Spleen (tissue), 11 donors: Measurements from ENCODE around the gene STMN3. TPM values are rescaled to one million over a fixed set of nuclear protein-coding genes. Genes with fewer than 3 reads are reported as not detected.
"Not testable (repeated sequence)": the region's sequence is repeated elsewhere in the genome, so short reads cannot be mapped to it uniquely, and the experiment has no call there.

Source experiments
- DNase-seq: peaks from one replicate; pipeline ENCODE4 v3.0.0-alpha.2; 2020
- H3K27ac ChIP-seq, 8 donors: fragments of 200-600 bp; sonication (generic) in 7 of 8; 1 replicate in 4 of 8; 2 replicates in 4 of 8; pipeline versions ENCODE4 v1.5.0 to v1.8.0; 2016 to 2021; ENCODE audit warnings: inconsistent platforms in 4 of 8, mild to moderate bottlenecking in 4 of 8, moderate library complexity in 1 of 8
- H3K27me3 ChIP-seq, 7 donors: fragments of 200-600 bp; sonication (generic) in 6 of 7; replicated peaks in 1 of 7; 1 replicate in 4 of 7; 2 replicates in 3 of 7; pipeline versions ENCODE4 v1.5.0 to v1.8.0; 2016 to 2021; ENCODE audit warnings: inconsistent platforms in 3 of 7, mild to moderate bottlenecking in 1 of 7
- H3K36me3 ChIP-seq, 6 donors: fragments of 200-600 bp; sonication (generic) in 5 of 6; 1 replicate in 4 of 6; 2 replicates in 2 of 6; pipeline versions ENCODE4 v1.5.0 to v1.8.0; 2016 to 2021; ENCODE audit warnings: inconsistent platforms in 2 of 6
- H3K4me1 ChIP-seq, 6 donors: fragments of 200-600 bp; sonication (generic) in 5 of 6; 1 replicate in 3 of 6; 2 replicates in 3 of 6; pipeline versions ENCODE4 v1.5.0 to v1.8.0; 2016 to 2021; ENCODE audit warnings: inconsistent platforms in 3 of 6
- H3K4me3 ChIP-seq, 8 donors: fragments of 200-600 bp; sonication (generic) in 7 of 8; 1 replicate in 4 of 8; 2 replicates in 4 of 8; pipeline versions ENCODE4 v1.5.0 to v1.8.0; 2016 to 2021; ENCODE audit warnings: inconsistent platforms in 4 of 8, mild to moderate bottlenecking in 4 of 8, moderate library complexity in 2 of 8
- H3K9me3 ChIP-seq, 8 donors: fragments of 200-600 bp; sonication (generic) in 7 of 8; 1 replicate in 4 of 8; 2 replicates in 4 of 8; pipeline versions ENCODE4 v1.5.0 to v1.8.0; 2016 to 2021; ENCODE audit warnings: inconsistent platforms in 4 of 8
- POLR2A ChIP-seq, 3 donors: fragments of 450-650 bp; IDR thresholded peaks; one replicate each; pipeline ENCODE4 v1.5.1; 2017; ENCODE audit warnings: antibody characterized with exemption in 3 of 3, mild to moderate bottlenecking in 1 of 3
- POLR2AphosphoS5 ChIP-seq, 3 donors: sonication (generic); formaldehyde crosslinking; IDR thresholded peaks; one replicate each; pipeline ENCODE4 v1.5.1; 2017; ENCODE audit warnings: antibody characterized with exemption in 3 of 3
- WGBS, 5 donors: extraction: QIAGEN DNeasy Blood & Tissue Kit in 3 of 5; methylation state at CpG; one replicate each; pipeline versions ENCODE4 v1.1.5 to v1.1.7; 2013 to 2018; 5-methylcytosine and 5-hydroxymethylcytosine counted together
- intact Hi-C: fragments of 100-400 bp; cut with DNase I; formaldehyde crosslinking; loops from one replicate; pipeline ENCODE4 v1.15.0; 2023; ENCODE audit warnings: low total_unique reads
- polyA plus RNA-seq, 3 donors: library from polyadenylated mRNA; stranded (reverse); fragments of 200-250 nt; gene quantifications; one replicate each; pipeline ENCODE4 v1.2.1, GENCODE V29; 2013
- total RNA-seq, 7 donors: library from RNA; depleted of rRNA in 3 of 7; stranded (reverse); fragments of >200 nt in 3 of 7; fragmentation: NEBNext Ultra II Directional in 4 of 7; extraction: Animal tissue kit (Norgen Biotek cat#: 25700) in 4 of 7; gene quantifications; one replicate each; pipeline versions ENCODE4 v1.1.0 to v1.2.1, GENCODE V29; 2016 to 2021
- TF ChIP-seq, protein P1 (sequence below), 11 experiments: fragments of 200-600 bp in 7 of 11; fragments of 450-650 bp in 4 of 11; sonication (generic) in 4 of 11; IDR thresholded peaks in 8 of 11; conservative IDR thresholded peaks in 3 of 11; 1 replicate in 7 of 11; 2 replicates in 4 of 11; pipeline versions ENCODE4 v1.4.0 to v1.8.0; 2016 to 2021; ENCODE audit warnings: antibody characterized with exemption in 11 of 11, inconsistent platforms in 4 of 11, mild to moderate bottlenecking in 1 of 11
- donor health status: healthy with polysubstance abuse.
- donor health status: DM: no; HTN: no; CAD: no; lungs with moderate emphysema.
- donor health status: DM: no; HTN: no; CAD: no.
- donor health status: Bipolar disorder and iron deficiency.
- donor health status: healthy.
- donor health status: DM: no; HTN: no; CAD: no.
- donor health status: DM: yes; HTN: yes; CAD: no.

The STMN3 gene
- total and polyA plus RNA-seq, 10 donors = 16.1 to 57.0 (median 32.3) TPM

DNA sequence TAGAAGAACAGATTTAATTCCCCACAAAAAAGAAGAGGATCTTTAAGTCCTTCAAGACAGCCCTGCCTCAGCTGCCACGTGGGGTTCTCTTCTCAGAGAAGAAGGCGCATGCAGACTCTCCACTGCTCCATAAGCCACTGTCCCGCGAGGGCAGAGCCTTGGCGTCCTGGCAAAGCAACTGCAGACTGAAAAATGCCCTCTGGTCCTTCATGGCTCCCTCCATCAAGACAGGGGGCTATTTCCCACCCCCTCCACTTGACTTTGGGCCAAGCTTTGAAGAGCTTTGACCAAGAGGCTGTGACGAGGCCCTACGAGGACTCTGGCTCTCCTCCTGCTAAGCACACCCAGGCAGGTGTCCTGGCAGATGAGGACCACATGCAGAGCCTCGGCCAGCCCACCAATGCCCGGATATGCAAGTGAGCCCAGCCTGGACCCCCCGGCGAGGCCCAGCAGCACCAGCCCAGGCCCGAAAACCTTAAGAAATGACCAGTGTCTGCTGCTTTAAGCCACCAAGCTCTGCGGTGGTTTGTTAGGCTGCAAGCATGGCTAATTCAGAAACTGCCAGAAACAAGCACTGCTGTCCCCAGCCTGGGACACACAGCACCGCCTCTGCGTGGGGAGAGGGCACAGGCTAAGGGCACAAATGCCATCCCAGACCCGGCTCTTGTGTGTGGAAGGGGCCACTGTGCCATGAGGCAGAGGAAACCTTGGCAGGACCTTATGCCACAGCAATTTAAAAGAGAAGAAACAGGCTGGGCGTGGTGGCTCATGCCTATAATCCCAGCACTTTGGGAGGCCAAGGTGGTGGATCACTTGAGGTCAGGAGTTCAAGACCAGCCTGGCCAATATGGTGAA is 42.4 kb downstream of the STMN3 start:
- Histone ChIP-seq H3K4me1 (peaks cover 0 to 50% (median 25%) of the 10 kb centered on the region in 6 donors), H3K9me3 (no peaks in the 10 kb centered on the region), H3K27me3 (no peaks in the 10 kb centered on the region), H3K27ac (no peak overlapping the region), H3K4me3 (no peak overlapping the region), H3K36me3 (peaks cover 0 to 34% (median 5%) of the 10 kb centered on the region in 6 donors)
- TF ChIP-seq POLR2AphosphoS5 (IDR thresholded peaks at IDR 0.05) = no peak
- TF ChIP-seq POLR2A (IDR thresholded peaks at IDR 0.05) = no peak
- TF ChIP-seq, protein P1, sequence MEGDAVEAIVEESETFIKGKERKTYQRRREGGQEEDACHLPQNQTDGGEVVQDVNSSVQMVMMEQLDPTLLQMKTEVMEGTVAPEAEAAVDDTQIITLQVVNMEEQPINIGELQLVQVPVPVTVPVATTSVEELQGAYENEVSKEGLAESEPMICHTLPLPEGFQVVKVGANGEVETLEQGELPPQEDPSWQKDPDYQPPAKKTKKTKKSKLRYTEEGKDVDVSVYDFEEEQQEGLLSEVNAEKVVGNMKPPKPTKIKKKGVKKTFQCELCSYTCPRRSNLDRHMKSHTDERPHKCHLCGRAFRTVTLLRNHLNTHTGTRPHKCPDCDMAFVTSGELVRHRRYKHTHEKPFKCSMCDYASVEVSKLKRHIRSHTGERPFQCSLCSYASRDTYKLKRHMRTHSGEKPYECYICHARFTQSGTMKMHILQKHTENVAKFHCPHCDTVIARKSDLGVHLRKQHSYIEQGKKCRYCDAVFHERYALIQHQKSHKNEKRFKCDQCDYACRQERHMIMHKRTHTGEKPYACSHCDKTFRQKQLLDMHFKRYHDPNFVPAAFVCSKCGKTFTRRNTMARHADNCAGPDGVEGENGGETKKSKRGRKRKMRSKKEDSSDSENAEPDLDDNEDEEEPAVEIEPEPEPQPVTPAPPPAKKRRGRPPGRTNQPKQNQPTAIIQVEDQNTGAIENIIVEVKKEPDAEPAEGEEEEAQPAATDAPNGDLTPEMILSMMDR (IDR thresholded peaks at IDR 0.05 in 8 of 11, conservative IDR thresholded peaks at IDR 0.05 in 3 of 11) = no peak
- peak; percentile 58 for DNase-seq
- WGBS, 5 donors = 88 to 95% (median 92%) methylated on average over 17 of the region's 17 CpGs
- intact Hi-C loops = no loop called here

GRCh38 chr20:63606686-63607085 is 46.5 kb downstream of the STMN3 start:
- Histone ChIP-seq H3K9me3 (no peaks in the 10 kb centered on the region), H3K4me3 (no peak overlapping the region), H3K27me3 (no peaks in the 10 kb centered on the region), H3K4me1 (peaks cover 0 to 38% (median 7%) of the 10 kb centered on the region in 6 donors), H3K27ac (peak overlapping the region in 1 of 8 donors; percentile 16), H3K36me3 (peaks cover 0 to 43% (median 21%) of the 10 kb centered on the region in 6 donors)
- DNase-seq = no peak
- 43 to 78% (median 52%) methylated on average over 9 of the region's 9 CpGs for WGBS, 5 donors
- TF ChIP-seq POLR2A (IDR thresholded peaks at IDR 0.05) = no peak
- TF ChIP-seq, protein P1 (IDR thresholded peaks at IDR 0.05 in 8 of 11, conservative IDR thresholded peaks at IDR 0.05 in 3 of 11) = no peak
- no peak for TF ChIP-seq POLR2AphosphoS5 (IDR thresholded peaks at IDR 0.05)
- intact Hi-C loops = no loop called here

DNA sequence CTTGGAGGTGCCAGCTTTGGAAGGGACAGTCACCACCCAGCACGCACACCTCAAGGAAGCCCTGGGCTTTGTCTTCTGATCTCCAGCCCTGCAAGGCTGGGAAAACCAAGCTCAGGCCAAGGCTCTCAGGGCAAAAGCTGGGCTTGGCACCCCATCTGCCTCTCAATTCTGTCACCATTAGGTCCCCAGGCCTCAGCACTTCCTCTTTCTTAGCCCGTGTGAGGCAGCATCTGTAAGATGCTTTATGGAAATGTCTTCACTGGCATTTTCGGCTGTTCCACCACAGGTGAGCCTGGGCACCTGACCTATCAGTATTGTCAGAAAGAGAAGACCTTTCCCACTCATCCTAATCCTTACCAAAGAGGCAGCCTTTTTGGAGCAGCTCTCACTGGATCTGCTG is 50.9 kb downstream of the STMN3 start:
- Histone ChIP-seq H3K27me3 (no peaks in the 10 kb centered on the region), H3K4me3 (no peak overlapping the region), H3K4me1 (peaks cover 0 to 24% (median 2%) of the 10 kb centered on the region in 6 donors), H3K36me3 (peaks cover 0 to 76% (median 52%) of the 10 kb centered on the region in 6 donors), H3K27ac (peak overlapping the region in 1 of 8 donors; percentile 17), H3K9me3 (no peaks in the 10 kb centered on the region)
- WGBS, 5 donors = 60 to 71% (median 68%) methylated on average over 3 of the region's 3 CpGs
- intact Hi-C loops = no loop called here
- no peak for DNase-seq
- TF ChIP-seq POLR2AphosphoS5 (IDR thresholded peaks at IDR 0.05) (no peak), POLR2A (IDR thresholded peaks at IDR 0.05) (no peak)
- TF ChIP-seq, protein P1 (IDR thresholded peaks at IDR 0.05 in 8 of 11, conservative IDR thresholded peaks at IDR 0.05 in 3 of 11) = no peak

DNA sequence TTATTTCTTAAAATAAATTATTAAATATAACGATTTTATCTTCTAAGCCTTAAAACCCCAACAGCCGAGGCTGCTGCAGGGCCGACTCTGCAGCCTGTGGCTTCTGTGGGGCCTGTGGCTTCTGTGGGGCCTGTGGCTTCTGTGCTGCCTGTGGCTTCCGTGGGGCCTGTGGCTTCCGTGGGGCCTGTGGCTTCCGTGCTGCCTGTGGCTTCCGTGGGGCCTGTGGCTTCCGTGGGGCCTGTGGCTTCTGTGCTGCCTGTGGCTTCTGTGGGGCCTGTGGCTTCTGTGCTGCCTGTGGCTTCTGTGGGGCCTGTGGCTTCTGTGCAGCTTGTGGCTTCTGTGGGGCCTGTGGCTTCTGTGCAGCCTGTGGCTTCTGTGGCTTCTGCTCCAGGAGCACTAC is 51.5 kb downstream of the STMN3 start:
- H3K36me3 ChIP-seq = peaks cover 0 to 83% (median 57%) of the 10 kb centered on the region in 6 donors

More for the DNA sequence above, 51.5 kb downstream of the STMN3 start:
- intact Hi-C loops, H3K27me3 ChIP-seq, H3K4me3 ChIP-seq, H3K9me3 ChIP-seq, DNase-seq: not testable (repeated sequence)
- Histone ChIP-seq H3K4me1 (peaks cover 0 to 21% (median 2%) of the 10 kb centered on the region in 6 donors), H3K27ac (peak overlapping the region in 1 of 8 donors; percentile 17)
- WGBS, 5 donors = 30 to 58% (median 42%) methylated on average over 7 to 8 of the region's 8 CpGs
